Dedifferentiated amniotic fluid mesenchymal stem cell (primary cell): ENCODE data around the gene CASP8AP2.
"Not testable (repeated sequence)": the region's sequence is repeated elsewhere in the genome, so short reads cannot be mapped to it uniquely, and the experiment has no call there.

Experiments used
- DNase-seq: peaks from one replicate; pipeline ENCODE4 v3.0.0-alpha.2; 2016; ENCODE audit errors: extremely low spot score

CASP8AP2 gene

DNA sequence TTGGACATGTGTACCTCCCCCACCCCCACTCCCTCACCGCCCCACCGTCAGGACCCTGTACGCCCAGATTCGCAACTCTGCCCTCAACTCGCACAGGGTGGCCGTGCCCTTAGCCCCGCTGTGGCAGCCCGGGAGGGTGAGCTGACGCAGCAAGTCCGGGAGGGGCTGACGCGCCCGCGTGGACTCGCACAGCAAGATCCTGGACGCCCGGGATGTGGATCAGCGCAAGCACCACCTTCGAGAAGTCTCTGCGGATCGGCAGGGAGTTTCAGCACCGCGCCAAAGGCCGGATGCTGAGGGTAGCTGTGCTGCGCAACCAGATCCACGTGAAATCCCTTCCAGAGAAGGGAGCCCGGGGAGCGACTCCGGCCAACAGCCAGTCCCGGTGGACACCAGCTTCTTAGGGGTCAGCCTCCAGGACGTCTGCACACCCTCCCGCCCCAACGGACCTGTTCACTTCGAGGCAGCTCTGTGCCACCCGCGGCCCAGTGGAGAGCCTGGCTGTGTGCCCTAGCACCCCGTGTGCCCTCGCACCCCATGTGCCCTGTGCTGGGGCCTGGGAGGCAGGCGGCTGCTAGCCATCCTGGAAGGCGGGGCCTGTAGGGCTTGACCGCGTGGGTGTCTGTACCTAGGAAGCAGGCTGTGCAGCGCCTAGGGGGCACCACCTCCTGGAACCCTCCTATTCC is 57.9 kb downstream of the CASP8AP2 start:
- no peak for DNase-seq

DNA sequence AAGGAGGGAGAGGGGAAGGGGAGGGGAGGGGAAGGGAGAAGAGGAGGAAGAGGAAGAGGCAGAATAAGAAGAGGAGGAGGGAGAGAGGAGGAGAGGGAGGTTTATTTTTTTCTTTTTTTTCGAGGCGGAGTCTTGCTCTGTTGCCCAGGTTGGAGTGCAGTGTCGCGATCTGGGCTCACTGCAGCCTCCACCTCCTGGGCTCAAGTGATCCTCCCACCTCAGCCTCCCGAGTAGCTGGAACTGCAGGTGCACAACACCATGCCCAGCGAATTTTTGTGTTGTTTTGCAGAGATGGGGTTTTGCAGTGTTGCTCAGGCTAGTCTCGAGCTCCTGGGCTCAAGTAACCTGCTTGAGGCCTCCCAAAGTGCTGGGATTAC is 58.4 kb downstream of the CASP8AP2 start:
- no peak for DNase-seq

DNA sequence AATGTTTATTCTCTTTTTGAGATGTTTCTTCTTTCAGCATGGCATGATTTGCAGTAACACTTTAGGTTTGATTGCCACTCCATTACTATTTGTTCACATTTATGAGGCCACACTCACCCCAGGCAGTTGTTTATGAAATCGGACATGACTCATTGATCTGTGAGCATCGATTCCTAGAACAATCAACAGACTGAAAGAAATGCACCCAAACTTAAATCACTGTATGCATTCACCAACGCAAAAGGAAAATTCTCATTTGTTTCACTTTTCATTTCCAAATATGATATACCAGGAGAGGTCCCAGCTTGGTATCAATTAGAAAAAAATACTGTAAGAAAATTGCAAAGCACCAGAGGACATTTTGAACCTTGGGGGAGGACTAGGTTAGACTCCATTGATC is 59.2 kb downstream of the CASP8AP2 start:
- no peak for DNase-seq

DNA sequence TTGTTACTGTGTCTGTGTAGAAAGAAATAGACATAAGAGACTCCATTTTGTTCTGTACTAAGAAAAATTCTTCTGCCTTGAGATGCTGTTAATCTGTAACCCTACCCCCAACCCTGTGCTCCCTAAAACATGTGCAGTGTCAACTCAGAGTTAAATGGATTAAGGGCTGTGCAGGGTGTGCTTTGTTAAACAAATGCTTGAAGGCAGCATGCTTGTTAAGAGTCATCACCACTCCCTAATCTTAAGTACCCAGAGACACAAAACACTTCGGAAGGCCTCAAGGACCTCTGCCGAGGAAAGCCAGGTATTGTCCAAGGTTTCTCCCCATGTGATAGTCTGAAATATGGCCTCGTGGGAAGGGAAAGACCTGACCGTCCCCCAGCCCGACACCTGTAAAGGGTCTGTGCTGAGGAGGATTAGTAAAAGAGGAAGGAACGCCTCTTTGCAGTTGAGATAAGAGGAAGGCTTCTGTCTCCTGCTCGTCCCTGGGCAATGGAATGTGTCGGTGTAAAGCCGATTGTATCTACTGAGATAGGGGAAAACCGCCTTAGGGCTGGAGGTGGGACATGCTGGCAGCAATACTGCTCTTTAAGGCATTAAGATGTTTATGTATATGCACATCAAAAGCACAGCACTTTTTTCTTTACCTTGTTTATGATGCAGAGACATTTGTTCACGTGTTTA is 61.3 kb downstream of the CASP8AP2 start:
- DNase-seq, result not testable (repeated sequence)

DNA sequence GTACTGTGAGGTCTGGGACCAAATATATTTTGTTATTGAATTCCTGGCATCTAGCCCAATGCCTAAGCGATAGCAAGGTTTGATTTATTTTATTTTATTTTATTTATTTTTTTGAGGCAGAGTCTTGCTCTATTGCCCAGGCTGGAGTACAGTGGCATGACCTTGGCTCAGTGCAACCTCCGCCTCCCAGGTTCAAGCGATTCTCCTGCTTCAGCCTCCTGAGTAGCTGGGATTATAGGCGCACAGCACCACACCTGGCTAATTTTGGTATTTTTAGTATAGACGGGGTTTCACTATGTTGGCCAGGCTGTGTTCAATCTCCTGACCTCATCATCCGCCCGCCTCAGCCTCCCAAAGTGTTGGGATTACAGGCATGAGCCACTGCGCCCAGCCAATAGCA is 62.9 kb downstream of the CASP8AP2 start:
- not testable (repeated sequence) for DNase-seq

DNA sequence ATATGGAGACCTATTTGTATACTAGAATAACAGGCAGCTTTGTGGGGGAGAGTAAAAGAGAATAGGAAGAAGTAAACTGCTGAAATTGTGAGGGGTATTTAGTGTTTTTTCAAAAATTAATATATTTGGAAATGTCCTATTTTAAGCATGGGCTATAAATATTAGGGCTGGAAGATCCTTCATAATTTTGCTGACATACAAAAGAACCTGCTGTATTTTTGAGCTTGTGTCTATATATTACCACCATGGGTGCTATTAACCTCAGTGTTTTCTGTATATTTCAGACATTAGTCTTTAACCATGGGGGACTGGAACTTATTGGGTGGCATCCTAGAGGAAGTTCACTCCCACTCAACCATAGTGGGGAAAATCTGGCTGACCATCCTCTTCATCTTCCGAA is 64.5 kb downstream of the CASP8AP2 start, which contains the start of gene GJA10:
TSS of gene GJA10 (plus strand) at position 301 of the 400 bp plus-strand sequence. CDS start at position 301, 0 bp downstream.
- no peak for DNase-seq

DNA sequence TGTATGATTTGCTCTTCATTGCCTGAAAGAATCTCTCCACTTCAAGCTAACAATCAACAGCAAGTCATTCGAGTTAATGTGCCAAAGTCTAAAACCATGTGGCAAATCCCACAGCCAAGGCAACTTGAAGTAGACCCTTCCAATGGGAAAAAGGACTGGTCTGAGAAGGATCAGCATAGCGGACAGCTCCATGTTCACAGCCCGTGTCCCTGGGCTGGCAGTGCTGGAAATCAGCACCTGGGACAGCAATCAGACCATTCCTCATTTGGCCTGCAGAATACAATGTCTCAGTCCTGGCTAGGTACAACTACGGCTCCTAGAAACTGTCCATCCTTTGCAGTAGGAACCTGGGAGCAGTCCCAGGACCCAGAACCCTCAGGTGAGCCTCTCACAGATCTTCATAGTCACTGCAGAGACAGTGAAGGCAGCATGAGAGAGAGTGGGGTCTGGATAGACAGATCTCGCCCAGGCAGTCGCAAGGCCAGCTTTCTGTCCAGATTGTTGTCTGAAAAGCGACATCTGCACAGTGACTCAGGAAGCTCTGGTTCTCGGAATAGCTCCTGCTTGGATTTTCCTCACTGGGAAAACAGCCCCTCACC is 65.7 kb downstream of the CASP8AP2 start:
- DNase-seq, result peak; percentile 17

DNA sequence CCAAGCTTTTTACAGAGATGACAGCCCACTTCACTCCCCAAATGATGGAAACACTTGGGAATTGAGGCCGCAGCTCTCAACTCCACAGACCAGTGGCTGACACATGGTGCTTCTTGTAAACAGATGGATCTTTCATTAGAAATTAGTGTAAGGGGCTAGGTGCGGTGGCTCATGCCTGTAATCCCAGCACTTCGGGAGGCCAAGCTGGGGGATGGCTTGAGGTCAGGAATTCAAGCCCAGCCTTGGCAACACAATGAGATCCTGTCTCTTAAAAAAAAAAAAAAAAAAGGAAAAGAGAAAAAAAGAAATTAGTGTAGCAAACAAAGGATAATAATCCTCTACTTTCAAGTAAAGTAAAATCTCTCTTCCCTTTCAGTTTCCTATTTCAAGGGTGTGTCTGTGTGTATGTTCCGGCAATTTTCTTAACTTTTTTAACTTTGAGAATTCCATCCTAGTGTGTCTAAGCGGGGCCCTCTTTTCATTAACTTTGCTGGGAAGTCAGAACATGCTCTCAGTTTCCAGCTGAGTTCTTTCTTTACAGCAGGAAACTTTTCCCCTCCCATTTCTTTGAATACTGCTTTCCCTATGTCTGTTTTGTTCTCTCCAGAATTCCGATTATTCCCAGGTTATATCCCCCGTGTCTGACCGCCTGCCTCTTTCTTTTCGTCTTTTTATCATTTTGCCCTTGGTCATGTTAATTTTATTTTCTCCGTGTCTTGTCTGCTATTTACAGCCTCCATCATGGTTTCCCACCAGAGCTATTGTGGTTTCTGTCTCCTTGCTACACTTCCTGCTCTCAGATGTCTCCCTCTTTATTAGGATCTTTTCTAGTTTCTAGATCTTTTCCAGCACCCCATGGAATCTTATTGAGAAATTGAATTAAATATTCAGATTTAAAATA is 80.6 kb downstream of the CASP8AP2 start:
- not testable (repeated sequence) for DNase-seq

DNA sequence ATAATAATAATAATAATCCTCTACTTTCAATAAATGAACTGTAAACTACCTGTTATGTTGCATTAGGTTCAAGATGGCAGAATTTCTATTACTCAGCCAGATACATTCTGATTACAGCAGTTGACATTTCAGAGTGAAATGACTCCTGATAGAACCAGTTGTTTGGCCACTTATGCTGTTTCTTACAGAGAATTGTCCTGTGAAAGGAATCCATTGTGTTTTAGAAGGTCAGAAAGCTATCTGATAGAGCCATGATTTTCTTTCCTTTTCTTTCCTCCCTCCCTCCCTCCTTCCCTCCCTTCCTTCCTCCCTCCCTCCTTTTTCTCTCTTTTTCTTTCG is 81.2 kb downstream of the CASP8AP2 start:
- DNase-seq, result no peak

DNA sequence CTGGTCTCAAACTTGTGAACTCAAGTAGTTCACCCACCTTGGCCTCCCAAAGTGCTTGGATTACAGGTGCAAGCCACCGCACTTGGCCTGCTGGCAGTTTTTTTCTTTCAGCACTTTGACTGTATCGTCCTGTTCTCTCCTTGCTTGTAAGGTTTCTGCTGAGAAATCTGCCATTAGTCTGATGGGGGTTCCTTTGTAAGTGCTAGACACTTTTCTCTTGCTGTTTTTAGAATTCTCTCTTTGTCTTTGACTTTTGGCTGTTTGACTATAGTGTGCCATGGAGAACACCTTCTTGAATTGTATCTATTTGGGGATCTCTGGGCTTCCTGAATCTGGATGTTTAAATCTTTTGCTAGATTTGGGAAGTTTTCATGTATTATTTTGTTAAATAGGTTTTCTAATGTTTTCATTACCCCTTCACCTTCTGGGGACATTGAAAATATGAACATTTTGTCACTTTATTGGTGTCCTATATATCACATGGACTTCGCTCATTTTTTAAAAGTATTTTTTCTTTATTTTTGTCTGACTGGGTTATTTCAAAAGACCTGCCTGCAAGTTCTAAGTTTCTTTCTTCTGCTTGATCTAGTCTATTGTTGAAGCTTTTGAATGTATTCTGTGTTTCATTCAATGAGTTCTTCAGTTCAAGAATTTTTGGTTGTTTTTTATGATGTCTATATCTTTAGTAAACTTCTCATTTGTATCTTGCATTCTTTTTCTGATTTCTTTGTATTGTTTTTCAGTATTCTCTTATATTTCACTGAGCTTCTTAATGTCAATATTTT is 86.6 kb downstream of the CASP8AP2 start:
- no peak for DNase-seq

DNA sequence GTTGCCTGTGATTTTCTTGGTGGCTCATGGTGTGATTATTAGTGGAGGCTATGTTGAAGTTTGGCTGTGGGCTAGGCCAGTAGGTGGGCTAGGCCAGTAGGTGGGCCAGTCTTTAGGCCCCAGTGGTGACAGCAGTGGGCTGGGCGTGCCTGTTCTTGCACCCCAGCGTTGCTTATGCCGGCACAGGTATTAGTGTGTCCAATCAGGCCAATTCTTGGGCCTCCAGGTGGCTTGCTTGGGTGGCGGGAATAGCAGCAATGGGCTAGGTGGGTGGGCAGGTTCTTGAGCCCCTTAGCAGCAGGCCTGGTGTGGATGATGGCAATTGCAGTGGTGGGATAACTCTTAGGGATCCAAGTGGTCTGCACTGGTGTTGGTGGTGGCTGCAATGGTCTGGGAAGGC is 87.5 kb downstream of the CASP8AP2 start:
- no peak for DNase-seq

DNA sequence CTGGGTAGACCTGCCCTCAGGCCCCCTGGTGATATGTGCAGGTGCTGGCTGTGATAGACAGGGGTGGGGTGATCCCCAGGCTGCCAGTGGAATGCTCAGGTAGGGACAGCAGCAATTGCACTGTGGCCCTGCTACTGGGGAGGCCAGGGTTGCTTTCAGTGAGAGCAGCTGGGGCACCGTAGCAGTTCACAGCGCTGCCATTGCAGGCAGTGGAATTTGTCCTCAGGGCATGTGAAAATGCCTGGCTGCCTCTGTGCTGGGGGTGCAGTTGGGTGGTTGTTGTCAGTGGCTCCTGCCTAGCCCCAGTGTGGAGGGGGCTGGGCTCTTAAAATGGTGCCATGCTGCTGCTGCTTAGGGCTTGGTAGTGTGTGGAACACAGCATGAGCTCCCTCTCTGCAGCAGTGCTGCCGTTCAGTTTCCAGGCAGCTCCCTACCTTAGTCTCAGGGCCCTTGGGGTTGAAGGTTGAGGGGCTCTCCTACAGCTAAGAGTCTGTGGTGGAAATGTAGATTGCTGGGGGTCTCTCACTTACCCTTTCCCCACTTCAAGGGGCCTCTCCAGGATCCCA is 88.2 kb downstream of the CASP8AP2 start:
- DNase-seq, result no peak
